D341Med (cell line): ENCODE results near the gene PSG4.
"Not testable (repeated sequence)": the region's sequence is repeated elsewhere in the genome, so short reads cannot be mapped to it uniquely, and the experiment has no call there.

Experiments
- DNase-seq: peaks from one replicate; pipeline ENCODE4 v3.0.0; 2012; ENCODE audit warnings: low spot score

PSG4 gene

GRCh38 chr19:43205471-43206105, at the start of gene PSG4:
PSG4 (minus strand) TSS chr19:43205638; CDS start chr19:43205536, 102 bp downstream.
- not testable (repeated sequence) for DNase-seq

GRCh38 chr19:43251428-43251827, 46.0 kb upstream of the PSG4 start:
- DNase-seq = not testable (repeated sequence)

- DNase-seq = not testable (repeated sequence)
Measured at GRCh38 chr19:43250296-43250695, 44.9 kb upstream of the PSG4 start.

- not testable (repeated sequence) for DNase-seq
Measured at GRCh38 chr19:43248635-43249002, 43.2 kb upstream of the PSG4 start.

GRCh38 chr19:43247243-43247880, 41.9 kb upstream of the PSG4 start:
- not testable (repeated sequence) for DNase-seq

GRCh38 chr19:43245848-43246247, 40.4 kb upstream of the PSG4 start:
- DNase-seq = not testable (repeated sequence)

- DNase-seq = not testable (repeated sequence)
Measured at GRCh38 chr19:43242211-43242610, 36.8 kb upstream of the PSG4 start.

- not testable (repeated sequence) for DNase-seq
Measured at GRCh38 chr19:43238213-43238612, 32.8 kb upstream of the PSG4 start.

- DNase-seq = not testable (repeated sequence)
Measured at GRCh38 chr19:43235686-43236085, 30.2 kb upstream of the PSG4 start.

GRCh38 chr19:43229315-43229714, 23.9 kb upstream of the PSG4 start:
- no peak for DNase-seq

GRCh38 chr19:43228730-43229129, 23.3 kb upstream of the PSG4 start:
- DNase-seq = not testable (repeated sequence)

- DNase-seq = not testable (repeated sequence)
Measured at GRCh38 chr19:43226986-43227385, 21.5 kb upstream of the PSG4 start.

GRCh38 chr19:43224855-43225253, 19.4 kb upstream of the PSG4 start:
- no peak for DNase-seq

- DNase-seq = not testable (repeated sequence)
Measured at GRCh38 chr19:43224201-43224854, 18.9 kb upstream of the PSG4 start.

GRCh38 chr19:43221891-43222290, 16.5 kb upstream of the PSG4 start:
- not testable (repeated sequence) for DNase-seq

GRCh38 chr19:43219136-43219535, 13.7 kb upstream of the PSG4 start:
- not testable (repeated sequence) for DNase-seq

- DNase-seq = not testable (repeated sequence)
Measured at GRCh38 chr19:43215881-43216280, 10.4 kb upstream of the PSG4 start.

GRCh38 chr19:43207991-43208390, 2.6 kb upstream of the PSG4 start:
- no peak for DNase-seq

- not testable (repeated sequence) for DNase-seq
Measured at GRCh38 chr19:43207174-43207573, 1.7 kb upstream of the PSG4 start.

- not testable (repeated sequence) for DNase-seq
Measured at GRCh38 chr19:43203611-43204010, 1.8 kb downstream of the PSG4 start.

GRCh38 chr19:43201891-43202290, 3.5 kb downstream of the PSG4 start:
- DNase-seq = not testable (repeated sequence)

- DNase-seq = not testable (repeated sequence)
Measured at GRCh38 chr19:43201337-43201801, 4.1 kb downstream of the PSG4 start.
